Liver (tissue), 3 donors: ENCODE results near the gene KIF6.

Experiments
- CTCF ChIP-seq: fragments of 150-350 bp; IDR thresholded peaks from 2 replicates; pipeline ENCODE4 v1.5.1; 2017; ENCODE audit warnings: improper control_type of control experiment, low read depth, low read length; ENCODE audit not compliant: missing input control
- GABPA ChIP-seq, 2 donors: IDR thresholded peaks in 1 of 2; conservative IDR thresholded peaks in 1 of 2; 2 replicates each; pipeline ENCODE4 v1.6.1; 2016; ENCODE audit warnings: antibody characterized with exemption in 2 of 2, mild to moderate bottlenecking in 1 of 2, moderate library complexity in 1 of 2
- JUND ChIP-seq, 2 donors: IDR thresholded peaks; 2 replicates each; pipeline ENCODE4 v1.6.1; 2016; ENCODE audit warnings: antibody characterized with exemption in 2 of 2
- MAX ChIP-seq: IDR thresholded peaks from 2 replicates; pipeline ENCODE4 v1.6.1; 2016; ENCODE audit warnings: antibody characterized with exemption
- RXRA ChIP-seq, 2 donors: IDR thresholded peaks; 2 replicates each; pipeline ENCODE4 v1.6.1; 2017 to 2018; ENCODE audit warnings: antibody characterized with exemption in 2 of 2, mild to moderate bottlenecking in 1 of 2
- TAF1 ChIP-seq: conservative IDR thresholded peaks from 2 replicates; pipeline ENCODE4 v1.6.1; 2016; ENCODE audit warnings: antibody characterized with exemption, mild to moderate bottlenecking
- donor health status: healthy.
- donor health status: healthy.

GRCh38 chr6:39515006-39515405, 210.2 kb downstream of the KIF6 start:
- TF ChIP-seq CTCF (no peak), JUND (IDR thresholded peaks at IDR 0.05) (no peak), RXRA (IDR thresholded peaks at IDR 0.05) (no peak), TAF1 (no peak), MAX (no peak), GABPA (IDR thresholded peaks at IDR 0.05 in 1 of 2, conservative IDR thresholded peaks at IDR 0.05 in 1 of 2) (no peak)
